Measurements from ENCODE around the gene OR51E1. TPM values are rescaled to one million over a fixed set of nuclear protein-coding genes. Genes with fewer than 3 reads are reported as not detected.

Gene OR51E1
- not detected in 5 replicates for total RNA-seq (2022; extraction: Qiagen RNA extraction)

GRCh38 chr11:4643682-4644081 is at the start of gene OR51E1:
TSS of gene OR51E1 (plus strand) at chr11:4643982. CDS start at chr11:4652527, 8,545 bp downstream.

GRCh38 chr11:4607781-4608666 is 35.8 kb upstream of the OR51E1 start, which contains the start of gene TRIM68:
TSS of gene TRIM68 (minus strand) at chr11:4608231. CDS start at chr11:4605504, 2,727 bp downstream.

GRCh38 chr11:4636962-4637661 is 6.7 kb upstream of the OR51E1 start, which contains the start of gene OR51D1:
TSS of gene OR51D1 (plus strand) at chr11:4637477. CDS start at chr11:4639791, 2,314 bp downstream.

GRCh38 chr11:4697585-4697984 is 53.8 kb downstream of the OR51E1 start, which contains the start of gene OR51E2:
TSS of gene OR51E2 (minus strand) at chr11:4697853. CDS start at chr11:4682711, 15,142 bp downstream.

GRCh38 chr11:4704054-4704789 is 60.4 kb downstream of the OR51E1 start, which contains the start of gene MMP26:
TSS of gene MMP26 (plus strand) at chr11:4704784.

Other genes starting within 250 kb of the OR51E1 start
- gene OR52K2, start 194.7 kb upstream of the OR51E1 start, total RNA-seq (2022; extraction: Qiagen RNA extraction) = not detected in 5 replicates
- not detected in 5 replicates for gene OR52K1, start 161.3 kb upstream of the OR51E1 start, total RNA-seq (2022; extraction: Qiagen RNA extraction)
- gene OR52M1, start 98.8 kb upstream of the OR51E1 start, total RNA-seq (2022; extraction: Qiagen RNA extraction) = not detected in 5 replicates
- not detected in 5 replicates for gene OR52I2, start 62.2 kb upstream of the OR51E1 start, total RNA-seq (2022; extraction: Qiagen RNA extraction)
- not detected in 5 replicates for gene OR52I1, start 49.9 kb upstream of the OR51E1 start, total RNA-seq (2022; extraction: Qiagen RNA extraction)
- gene TRIM68, start 35.8 kb upstream of the OR51E1 start, total RNA-seq (2022; extraction: Qiagen RNA extraction) = 7.7 to 10.1 TPM (median 9.7 TPM) in 5 replicates
- gene OR51D1, start 6.5 kb upstream of the OR51E1 start, total RNA-seq (2022; extraction: Qiagen RNA extraction) = not detected in 5 replicates
- gene OR51E2, start 53.9 kb downstream of the OR51E1 start, total RNA-seq (2022; extraction: Qiagen RNA extraction) = not detected in 5 replicates
- not detected in 5 replicates for gene MMP26, start 60.8 kb downstream of the OR51E1 start, total RNA-seq (2022; extraction: Qiagen RNA extraction)
- not detected in 5 replicates for gene OR51F1, start 126.0 kb downstream of the OR51E1 start, total RNA-seq (2022; extraction: Qiagen RNA extraction)
- gene OR52R1, start 160.4 kb downstream of the OR51E1 start, total RNA-seq (2022; extraction: Qiagen RNA extraction) = not detected in 5 replicates
- not detected in 5 replicates for gene OR51F2, start 177.3 kb downstream of the OR51E1 start, total RNA-seq (2022; extraction: Qiagen RNA extraction)
- gene OR51S1, start 205.2 kb downstream of the OR51E1 start, total RNA-seq (2022; extraction: Qiagen RNA extraction) = not detected in 5 replicates
- not detected in 5 replicates for gene OR51T1, start 237.9 kb downstream of the OR51E1 start, total RNA-seq (2022; extraction: Qiagen RNA extraction)